NOMO-1 treated with DMSO at 0.1 percent for 48 hours (cell line): ENCODE measurements around the gene GATAD1.
"Not testable (repeated sequence)": the region's sequence is repeated elsewhere in the genome, so short reads cannot be mapped to it uniquely, and the experiment has no call there.

ENCODE experiments used
- DNase-seq: peaks from one replicate; lab custom pipeline; 2025; ENCODE audit not compliant: unreplicated experiment; lab: John Stamatoyannopoulos, UW

The GATAD1 gene

DNA sequence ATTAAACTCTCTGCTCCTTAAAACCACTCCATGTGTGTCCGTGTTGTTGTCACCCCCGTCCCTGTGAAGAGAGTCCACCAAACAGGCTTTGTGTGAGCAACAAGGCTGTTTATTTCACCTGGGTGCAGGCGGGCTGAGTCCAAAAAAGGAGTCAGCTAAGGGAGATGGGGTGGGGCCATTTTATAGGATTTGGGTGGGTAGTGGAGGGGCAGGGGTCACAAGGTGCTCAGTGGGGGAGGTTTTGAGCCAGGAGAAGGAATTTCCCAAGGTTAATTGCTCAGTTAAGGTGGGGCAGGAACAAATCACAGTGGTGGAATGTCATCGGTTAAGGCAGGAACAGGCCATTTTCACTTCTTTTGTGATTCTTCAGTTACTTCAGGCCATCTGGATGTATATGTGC, 31.9 kb downstream of the GATAD1 start:
- not testable (repeated sequence) for DNase-seq

- DNase-seq, result not testable (repeated sequence)
Observed at GRCh38 chr7:92483624-92484023, 36.3 kb downstream of the GATAD1 start.

DNA sequence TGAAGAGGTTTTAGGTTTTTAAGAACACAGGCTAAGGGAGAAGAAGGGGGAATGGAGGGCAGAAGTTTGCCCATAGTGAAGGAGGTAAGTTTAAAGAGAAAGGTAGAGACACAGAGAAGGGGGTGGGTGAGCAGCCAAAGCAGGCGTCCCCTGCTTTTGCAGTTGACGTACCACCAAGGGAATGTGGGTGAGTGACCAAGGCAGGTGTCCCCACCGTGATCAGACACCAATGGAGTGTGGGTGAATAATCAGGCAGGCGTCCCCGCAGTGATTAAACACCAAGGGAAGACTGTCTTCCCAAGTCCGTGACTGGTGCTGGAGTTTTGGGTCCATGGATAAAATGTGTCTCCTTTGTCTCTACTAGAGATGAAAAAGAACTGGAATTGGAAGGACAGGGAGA, 36.9 kb downstream of the GATAD1 start:
- not testable (repeated sequence) for DNase-seq

DNA sequence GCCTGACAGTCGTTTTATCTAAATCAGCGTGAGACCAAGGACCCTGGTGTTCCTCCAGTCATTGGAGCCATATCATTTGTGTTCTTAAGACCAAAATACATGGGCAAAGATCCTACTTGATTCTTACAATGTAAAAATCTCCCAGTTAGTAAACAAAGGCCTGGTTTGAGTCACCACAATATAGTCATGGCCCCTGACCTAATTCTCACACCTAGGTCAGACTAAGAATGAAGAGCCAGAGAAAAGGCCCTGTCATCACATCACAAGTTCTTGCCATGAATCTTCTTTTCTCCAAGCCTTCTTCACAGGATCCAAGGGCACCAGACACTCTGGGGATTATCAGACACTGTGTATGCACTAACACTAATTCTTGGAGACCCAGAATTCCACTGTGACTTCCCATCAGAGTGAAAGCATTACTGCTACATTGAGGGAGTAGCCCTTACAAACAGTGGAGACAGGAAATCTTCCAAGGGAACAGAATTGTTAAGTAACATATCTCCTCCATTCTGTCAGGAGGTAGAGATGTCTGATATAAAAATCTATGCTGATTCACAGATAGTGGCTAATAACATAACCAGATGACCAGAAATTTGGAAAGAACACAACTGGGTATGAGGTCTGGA, 38.1 kb downstream of the GATAD1 start:
- no peak for DNase-seq

GRCh38 chr7:92485974-92486373, 38.7 kb downstream of the GATAD1 start:
- DNase-seq, result no peak

DNA sequence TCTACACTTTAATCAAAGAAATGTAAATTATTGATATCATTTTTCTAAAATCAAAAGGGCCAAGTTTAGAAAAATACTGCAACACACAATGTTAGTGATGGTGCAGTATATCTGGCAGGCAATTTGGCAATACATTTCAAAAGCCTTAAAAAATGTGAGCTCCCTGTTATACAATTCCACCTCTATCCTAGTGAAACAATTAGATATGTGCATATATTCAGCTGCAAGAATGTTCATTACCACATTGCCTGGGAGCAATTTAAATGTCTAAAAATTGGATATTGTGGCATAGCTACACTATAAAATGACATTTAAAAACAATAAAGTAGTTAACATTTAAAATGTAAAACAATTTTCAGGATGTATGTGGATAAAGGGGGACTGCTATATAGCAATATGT, 40.5 kb downstream of the GATAD1 start:
- no peak for DNase-seq

DNA sequence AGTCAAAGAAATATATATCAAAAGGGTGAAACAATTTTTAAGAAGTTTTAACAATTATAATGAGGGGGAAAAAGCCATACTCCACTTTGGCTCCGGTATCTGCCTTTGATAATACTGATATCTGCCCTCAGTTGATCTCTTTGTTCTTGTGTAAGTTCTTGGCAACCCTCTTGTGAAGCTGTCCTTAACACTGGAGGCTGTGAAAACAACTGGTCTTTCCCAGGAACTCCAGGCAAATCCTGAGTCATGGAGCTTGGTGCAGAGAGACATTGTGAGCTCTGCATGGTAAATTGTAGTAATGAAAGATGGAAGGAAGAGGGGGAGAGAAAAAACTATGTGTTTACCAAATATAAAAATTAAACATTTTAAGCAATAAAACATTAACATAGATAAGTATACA, 42.4 kb downstream of the GATAD1 start:
- DNase-seq, result no peak

DNA sequence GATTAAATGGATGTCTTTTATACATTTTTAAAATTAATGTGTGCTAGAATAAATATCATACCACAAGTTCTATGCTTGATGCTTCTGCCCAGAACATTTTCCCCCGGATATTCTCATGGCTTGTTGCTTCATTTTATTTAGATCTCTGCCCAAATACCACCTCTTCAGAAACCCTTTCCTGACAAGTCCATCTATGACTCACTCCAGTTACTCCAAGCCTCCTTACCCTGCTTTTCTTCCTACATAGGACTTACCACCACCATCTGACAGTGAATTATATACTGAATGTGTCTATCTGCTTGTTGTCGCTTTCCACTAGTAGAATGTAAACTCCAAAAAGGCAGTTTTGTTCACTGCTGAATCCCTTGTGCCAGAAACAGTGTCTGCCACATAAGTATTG, 49.6 kb downstream of the GATAD1 start:
- DNase-seq, result no peak

DNA sequence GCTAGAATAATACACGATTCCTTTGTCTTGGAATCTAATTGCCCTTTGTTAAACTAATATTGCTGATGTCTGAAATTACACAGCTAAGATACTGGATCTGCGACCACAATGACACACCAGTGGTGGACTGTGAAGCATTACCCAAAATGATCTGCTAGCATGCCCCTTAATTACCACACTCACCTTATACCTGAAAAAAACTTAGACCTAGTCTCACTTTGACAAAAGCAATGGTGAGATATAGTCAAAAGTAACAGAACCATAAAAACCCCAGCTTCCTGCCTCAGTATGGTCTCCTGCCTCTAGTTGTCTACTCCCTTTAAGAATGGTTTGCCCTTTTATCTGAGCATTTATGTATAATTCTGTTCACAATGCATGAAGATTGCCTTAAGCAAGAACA, 51.3 kb downstream of the GATAD1 start:
- no peak for DNase-seq

- no peak for DNase-seq
Observed at GRCh38 chr7:92503767-92504166, 56.5 kb downstream of the GATAD1 start.

DNA sequence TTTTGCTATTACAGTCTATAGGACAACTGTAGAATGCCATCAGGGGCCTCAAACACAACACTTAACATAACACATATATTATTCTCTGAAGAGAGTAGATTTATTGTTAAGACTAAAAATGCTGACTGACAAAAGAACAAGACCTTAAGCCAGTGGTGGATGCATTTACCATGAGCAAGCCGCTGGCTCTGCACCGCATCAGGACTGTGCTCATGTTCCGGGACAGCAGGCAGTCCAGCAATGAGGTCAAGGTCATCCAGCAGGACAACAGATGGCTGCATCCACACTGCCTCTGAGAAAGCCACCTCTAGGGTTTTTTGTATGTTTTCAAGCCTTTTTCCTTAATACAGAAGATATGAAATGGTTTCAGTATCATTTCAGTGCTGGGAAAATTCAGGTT, 57.3 kb downstream of the GATAD1 start:
- no peak for DNase-seq

GRCh38 chr7:92506363-92506762, 59.1 kb downstream of the GATAD1 start:
- no peak for DNase-seq

- DNase-seq, result no peak
Observed at GRCh38 chr7:92508946-92509345, 61.7 kb downstream of the GATAD1 start.
